RKO (cell line): ENCODE data around the gene CFAP53.
"Not testable (repeated sequence)": the region's sequence is repeated elsewhere in the genome, so short reads cannot be mapped to it uniquely, and the experiment has no call there.

Source experiments
- DNase-seq: peaks from one replicate; pipeline ENCODE4 v3.0.0-alpha.2; 2016; ENCODE audit warnings: low spot score

CFAP53 gene, protein sequence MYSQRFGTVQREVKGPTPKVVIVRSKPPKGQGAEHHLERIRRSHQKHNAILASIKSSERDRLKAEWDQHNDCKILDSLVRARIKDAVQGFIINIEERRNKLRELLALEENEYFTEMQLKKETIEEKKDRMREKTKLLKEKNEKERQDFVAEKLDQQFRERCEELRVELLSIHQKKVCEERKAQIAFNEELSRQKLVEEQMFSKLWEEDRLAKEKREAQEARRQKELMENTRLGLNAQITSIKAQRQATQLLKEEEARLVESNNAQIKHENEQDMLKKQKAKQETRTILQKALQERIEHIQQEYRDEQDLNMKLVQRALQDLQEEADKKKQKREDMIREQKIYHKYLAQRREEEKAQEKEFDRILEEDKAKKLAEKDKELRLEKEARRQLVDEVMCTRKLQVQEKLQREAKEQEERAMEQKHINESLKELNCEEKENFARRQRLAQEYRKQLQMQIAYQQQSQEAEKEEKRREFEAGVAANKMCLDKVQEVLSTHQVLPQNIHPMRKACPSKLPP

GRCh38 chr18:50266248-50266704 is at the start of gene CFAP53:
TSS of gene CFAP53 (minus strand) at chr18:50266495. CDS start at chr18:50266404, 91 bp downstream.
- peak; percentile 83 for DNase-seq

DNA sequence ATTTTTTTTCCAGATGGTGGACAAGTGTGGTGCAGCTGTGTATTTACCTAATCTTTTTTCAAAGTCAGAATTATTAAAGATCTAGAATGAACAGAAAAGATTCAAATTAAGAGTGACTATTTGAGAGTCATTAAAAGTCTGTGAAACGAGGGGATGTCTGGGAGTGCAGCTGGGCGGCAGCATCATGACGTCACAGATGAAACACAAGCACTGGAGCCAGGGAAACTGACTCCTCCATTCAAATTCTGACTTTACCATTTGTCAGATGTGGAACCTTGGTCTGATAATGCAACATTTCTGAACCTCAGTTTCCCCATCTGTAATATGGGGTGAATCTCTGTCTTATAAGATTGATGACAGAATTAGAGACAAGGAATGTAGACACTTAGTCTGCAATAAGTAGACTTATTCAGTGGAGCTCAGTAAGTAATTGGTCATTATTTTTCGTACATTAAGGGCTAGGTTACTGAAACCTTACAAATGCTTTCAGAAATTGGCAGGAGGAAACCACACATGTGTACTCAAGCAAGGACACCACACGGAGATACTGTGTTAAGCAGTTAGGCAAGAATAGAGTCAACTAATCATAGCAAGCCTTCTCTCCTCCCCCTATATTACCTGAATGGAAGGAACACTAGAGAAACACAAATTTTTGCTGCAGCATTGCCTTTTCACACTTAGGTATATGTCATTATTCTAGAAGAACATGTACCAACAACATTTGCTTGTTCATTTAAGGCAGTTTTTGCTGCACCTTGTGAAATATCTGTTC is 49.0 kb upstream of the CFAP53 start:
- DNase-seq: no peak

GRCh38 chr18:50313873-50314460 is 47.7 kb upstream of the CFAP53 start:
- no peak for DNase-seq

DNA sequence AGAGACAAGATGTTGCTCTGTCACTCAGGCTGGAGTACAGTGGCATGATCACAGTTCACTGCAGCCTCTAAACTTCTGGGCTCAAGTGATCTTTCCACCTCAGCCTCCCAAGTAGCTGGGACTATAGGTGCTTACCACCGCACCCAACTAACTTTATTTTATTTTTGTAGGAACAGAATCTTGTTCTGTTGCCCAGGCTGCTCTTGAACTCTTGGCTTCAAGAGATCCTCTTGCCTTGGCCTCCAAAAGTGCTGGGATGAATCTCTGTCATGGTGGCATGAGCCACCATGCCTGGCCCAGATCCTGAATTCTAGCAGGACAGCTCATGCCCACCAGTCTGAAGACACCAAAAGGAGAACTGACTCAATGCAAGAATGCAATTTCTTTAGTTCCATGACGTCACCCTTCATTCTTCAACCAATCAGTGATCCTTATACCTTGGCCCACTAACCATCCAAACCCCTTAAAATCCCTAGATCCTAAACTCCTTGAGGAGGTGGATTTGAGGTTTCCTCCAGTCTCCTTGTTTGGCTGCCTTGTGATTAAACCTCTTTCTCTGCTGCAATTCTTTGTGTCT is 46.8 kb upstream of the CFAP53 start:
- DNase-seq: peak; percentile 16

DNA sequence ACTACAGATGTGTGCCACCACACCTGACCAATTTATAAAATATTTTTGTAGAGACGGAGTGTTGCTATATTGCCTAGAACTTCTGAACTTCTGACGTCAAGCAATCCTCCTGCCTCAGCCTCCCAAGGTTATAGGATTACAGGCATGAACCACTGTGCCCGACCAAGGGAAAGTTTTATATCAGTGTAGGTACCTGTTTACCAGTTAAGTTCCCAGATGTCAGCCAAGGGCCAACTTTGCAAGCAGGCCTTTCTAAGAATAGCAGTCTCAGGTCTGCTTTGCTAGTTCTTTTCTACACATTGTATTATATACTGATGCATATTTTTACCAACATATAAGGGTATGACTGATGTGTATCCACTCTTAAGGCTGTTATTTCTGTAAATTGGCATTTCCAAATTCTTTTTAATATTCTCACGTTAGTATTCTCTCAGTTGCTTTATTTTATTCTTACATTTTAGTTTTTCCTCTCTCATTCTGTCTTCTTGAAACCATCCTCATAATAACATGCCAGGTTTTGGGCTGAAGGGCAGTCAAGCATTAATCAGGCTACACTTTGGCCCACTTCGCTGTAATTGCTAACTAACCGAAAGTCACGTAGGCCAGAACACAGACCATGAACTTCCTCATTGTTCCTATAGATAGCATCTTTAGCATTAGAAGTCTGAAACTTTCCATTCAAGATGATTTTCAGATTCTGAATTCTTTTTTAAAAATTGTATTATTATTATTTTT is 46.2 kb upstream of the CFAP53 start:
- DNase-seq: no peak

DNA sequence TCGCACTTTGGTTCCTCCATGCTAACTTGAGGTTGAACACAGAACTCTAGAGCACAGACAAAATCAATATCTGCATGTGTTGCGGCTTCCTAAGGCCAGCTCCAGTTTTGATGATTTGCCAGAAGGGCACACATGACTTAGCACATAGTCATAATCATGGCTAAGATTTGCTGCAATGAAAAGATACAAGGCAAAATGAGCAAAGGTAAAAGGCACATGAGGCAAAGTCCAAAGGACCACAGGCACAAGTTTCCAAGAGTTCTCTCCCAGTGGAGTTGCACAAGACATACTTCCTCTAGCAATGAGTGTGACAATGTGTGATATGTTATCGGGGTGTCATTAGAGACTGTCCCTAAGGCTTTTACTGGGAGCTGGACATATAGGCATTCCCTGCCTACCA is 45.4 kb upstream of the CFAP53 start:
- DNase-seq: no peak

DNA sequence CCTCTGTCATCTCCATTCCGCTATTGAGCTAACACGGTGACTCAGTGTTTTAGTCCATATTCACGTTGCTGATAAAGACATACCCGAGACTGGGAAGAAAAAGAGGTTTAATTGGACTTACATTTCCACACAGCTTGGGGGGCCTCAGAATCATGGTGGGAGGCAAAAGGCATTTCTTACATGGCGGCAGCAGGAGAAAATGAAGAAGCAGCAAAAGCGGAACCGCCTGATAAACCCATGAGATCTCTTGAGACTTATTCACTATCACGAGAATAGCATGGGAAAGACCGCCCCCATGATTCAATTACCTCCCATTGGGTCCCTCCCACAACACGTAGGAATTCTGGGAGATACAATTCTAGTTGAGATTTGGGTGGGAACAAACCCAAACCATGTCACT is 43.8 kb upstream of the CFAP53 start:
- DNase-seq: no peak

DNA sequence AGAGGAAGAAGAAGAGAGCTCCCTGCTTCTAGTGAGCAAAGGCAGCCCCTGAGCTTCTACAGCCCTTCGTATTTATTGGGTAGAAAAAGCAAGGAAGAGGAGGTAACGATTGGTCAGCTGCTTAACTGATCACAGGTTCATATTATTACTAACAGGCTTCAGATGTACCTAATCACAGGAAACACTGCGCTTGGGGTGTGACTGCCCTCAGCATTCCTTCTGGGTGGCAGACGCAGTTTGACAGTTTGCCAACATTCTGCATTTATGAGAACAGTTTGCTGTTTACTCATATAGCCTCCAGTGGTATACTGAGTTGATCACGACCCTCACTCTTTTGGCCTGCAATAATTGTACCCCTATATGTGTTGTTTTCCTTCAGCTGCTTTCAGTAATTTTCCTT is 42.6 kb upstream of the CFAP53 start:
- DNase-seq: not testable (repeated sequence)

DNA sequence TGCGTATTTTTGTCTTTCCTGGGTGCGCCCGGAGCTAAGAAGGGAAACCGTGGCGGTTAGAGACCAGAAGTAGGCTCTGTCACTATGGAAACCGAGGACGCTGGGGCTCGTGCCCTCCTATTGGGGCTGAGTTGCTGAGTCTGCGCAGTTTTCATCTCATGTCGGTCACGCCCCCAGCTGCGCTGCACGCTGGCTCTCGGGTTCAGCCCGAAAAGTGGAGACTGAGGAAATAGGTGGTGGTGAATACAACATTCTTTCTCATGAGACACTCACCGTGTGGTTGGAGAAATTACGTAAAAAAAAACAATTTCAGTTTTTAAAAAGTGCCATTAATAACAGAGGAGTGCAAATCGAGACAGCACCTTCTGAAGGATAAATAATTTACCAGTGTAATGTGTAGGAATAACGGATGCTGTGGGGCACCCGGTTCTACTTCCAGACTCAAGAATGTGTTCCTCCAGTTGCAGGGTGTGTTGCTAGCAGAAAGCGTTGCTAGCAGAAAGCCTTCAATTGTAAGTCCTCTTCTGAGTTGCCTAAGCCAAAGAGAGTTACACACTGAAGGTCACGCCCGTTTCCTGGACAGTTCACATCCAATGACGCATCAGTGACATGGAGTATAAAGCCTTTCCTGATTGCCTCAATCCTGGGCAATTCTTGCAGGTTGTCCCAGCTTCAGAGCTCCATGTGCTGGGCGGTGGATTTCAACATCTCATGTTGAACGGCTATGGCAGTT is 41.6 kb upstream of the CFAP53 start:
- DNase-seq: peak; percentile 97

GRCh38 chr18:50307400-50307737 is 41.1 kb upstream of the CFAP53 start:
- DNase-seq: no peak

- no peak for DNase-seq
Measured at GRCh38 chr18:50306944-50307343, 40.6 kb upstream of the CFAP53 start.

DNA sequence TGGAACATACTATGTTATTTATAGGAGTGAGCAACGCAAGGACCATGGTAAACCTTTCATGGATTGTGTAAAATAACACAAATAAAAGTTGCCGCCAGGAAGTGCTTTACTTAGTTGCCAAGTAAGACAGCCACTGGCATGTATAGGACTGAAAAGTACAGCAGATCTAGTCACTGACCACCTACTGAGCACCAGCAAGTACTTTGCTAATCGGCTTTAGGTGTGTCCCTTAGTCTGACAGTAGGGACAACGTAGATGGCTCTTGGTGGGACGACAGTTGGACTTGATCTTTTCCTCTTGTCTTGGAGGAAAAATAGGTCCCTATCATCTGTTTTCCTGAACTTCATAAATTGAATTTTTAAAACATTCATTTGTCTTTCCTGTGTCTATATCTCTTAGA is 34.8 kb upstream of the CFAP53 start:
- no peak for DNase-seq

- no peak for DNase-seq
Measured at GRCh38 chr18:50299626-50300388, 33.5 kb upstream of the CFAP53 start.

- no peak for DNase-seq
Measured at GRCh38 chr18:50298443-50299284, 32.4 kb upstream of the CFAP53 start.

- DNase-seq: no peak
Measured at GRCh38 chr18:50297621-50298442, 31.5 kb upstream of the CFAP53 start.

DNA sequence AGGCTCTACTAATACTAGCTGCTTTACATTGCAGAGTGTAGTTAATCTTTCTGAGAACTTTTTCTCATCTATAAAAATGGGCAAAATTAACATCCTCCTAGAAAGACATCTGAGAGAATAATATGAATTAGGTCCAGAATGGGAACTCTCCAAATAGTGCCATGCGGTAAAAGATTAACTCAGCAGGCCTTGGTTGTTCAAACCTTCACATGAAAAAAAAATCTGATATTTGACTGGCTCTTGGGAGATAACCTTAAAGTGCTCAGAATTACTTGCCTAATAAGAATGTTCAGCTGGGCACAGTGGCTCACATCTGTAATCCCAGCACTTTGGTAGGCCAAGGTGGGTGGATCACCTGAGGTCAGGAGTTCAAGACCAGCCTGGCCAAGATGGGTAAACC is 26.7 kb upstream of the CFAP53 start:
- no peak for DNase-seq

- no peak for DNase-seq
Measured at GRCh38 chr18:50289108-50289443, 22.8 kb upstream of the CFAP53 start.

DNA sequence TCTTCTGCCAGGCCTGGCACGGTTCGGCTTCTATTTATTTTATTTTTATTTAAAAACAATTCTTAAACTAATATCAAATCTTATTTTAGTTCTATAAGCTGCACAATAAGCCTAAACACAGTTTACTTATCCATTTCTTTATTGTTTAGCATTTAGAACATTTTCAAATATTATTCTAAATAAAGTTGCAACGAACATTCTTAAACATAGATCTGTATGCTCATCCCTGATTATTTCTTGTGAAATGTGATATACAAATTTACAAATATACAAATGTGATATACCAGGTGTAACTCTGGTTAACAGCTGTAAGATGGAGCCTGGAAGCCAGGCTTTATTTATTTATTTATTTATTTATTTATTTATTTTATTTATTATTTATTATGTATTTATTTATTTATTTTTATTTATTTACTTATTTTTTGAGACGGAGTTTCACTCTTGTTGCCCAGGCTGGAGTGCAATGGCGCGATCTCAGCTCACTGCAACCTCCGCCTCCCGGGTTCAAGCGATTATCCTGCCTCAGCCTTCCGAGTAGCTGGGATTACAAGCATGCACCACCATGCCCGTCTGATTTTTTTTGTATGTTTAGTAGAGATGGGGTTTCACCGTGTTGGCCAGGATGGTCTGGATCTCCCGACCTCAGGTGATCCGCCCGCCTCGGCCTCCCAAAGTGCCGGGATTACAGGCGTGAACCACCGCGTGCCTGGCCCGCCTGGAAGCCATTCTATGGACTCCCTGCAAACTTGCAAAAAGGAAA is 22.2 kb upstream of the CFAP53 start:
- DNase-seq: not testable (repeated sequence)
